Stimulated activated CD8-positive, alpha-beta memory T cell treated with anti-CD3 and anti-CD28 coated beads, Interleukin-7, amount 100 ng/mL, for 48 hours (primary cell): ENCODE data around the gene CALU.

Source experiments
- DNase-seq, 2 donors: peaks; one replicate each; pipeline ENCODE4 v3.0.0-alpha.2; 2020; ENCODE audit warnings: low read depth in 1 of 2; ENCODE audit errors: extremely low read depth in 1 of 2

CALU gene

DNA sequence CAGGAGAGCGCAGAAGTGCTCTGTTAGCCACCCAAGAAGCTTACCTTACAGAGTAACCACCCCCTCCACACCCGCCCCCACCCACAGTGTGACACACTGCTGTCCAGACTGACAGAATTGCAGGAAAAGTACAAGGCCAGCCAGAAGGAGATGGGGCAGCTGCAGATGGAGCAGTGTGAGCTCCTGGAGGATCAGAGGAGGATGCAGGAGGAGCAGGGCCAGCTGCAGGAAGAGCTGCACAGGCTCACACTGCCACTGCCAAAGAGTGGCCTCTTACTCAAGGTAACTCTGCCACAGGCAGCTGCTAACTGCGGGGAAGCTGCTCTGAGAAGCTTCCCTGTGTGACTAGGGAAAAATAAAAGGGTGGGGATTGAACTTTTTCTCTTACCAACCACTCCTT lies 70.2 kb downstream of the CALU start:
- no peak for DNase-seq

DNA sequence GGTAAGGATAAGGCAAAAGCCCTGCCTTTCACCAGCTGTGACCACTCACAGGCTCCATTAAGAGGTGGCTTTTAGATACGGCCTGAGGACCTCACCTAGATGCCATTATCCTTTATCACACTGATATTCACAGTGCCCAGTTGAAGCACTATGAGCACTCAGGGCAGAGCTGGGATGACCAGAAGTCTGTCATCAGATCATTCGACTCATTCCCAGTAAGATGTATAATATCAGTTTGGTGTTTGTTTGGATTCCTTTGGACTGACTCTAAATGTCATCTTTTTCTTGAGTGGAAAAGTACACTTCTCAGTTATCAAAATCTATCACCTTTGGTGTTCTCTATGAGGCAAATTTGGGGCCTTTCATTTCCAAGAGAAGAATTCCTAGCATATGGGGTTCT lies 71.3 kb downstream of the CALU start:
- DNase-seq, result no peak

DNA sequence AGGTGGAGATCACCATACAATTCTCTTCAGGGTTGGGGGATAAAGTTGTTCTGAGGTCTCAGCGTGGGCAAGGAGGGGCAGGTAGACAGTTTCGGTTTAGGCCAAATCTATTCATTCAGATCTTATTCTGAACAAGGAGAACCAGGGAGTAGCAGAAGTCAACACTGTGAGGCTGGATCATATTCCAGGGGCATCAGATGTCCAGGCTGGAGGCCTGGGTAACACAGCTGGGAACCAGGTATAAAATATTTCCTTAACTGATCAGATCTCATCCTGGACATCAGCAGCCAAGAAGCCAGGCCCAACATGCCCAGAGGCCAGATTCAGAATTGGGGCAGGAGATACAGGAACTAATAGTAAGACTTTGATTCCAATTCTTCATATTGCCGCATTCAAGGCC lies 71.8 kb downstream of the CALU start:
- no peak for DNase-seq

DNA sequence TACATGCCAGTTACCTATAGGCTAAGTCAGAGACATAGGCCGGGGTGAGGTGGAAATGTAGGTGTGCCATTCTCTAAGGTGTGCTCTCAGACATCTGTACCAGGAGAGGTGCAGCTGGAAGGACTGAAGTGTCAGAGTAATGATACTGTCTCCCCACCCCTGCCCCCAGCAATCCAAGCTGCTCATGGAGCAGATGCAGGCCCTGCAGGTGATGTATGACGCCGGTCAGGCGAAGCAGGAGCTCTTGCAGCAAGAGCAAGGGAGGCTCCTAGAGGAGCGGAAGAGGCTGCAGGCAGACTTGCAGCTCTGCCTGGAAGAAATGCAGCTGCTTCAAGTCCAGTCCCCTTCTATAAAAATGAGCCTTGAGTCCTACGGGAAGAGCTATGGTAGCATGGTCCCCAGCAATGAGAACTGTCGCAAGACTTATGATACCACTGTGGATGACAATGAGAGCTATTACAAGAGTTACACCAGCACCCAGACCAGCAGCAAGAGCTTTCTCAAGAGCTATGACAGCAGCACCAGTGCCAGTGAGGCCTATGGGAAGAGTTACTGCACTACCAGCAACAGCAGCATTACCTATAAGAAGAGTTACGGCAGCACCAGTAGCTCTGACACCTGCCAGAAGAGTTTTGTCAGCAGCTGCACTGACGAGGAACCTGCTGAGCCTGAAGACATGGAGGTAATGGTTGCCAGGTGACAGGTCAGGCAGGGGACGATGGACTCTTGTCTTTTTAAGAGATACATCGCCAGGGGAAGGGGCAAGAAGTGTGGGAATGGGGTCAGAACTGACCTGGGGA lies 72.7 kb downstream of the CALU start:
- DNase-seq, result no peak

DNA sequence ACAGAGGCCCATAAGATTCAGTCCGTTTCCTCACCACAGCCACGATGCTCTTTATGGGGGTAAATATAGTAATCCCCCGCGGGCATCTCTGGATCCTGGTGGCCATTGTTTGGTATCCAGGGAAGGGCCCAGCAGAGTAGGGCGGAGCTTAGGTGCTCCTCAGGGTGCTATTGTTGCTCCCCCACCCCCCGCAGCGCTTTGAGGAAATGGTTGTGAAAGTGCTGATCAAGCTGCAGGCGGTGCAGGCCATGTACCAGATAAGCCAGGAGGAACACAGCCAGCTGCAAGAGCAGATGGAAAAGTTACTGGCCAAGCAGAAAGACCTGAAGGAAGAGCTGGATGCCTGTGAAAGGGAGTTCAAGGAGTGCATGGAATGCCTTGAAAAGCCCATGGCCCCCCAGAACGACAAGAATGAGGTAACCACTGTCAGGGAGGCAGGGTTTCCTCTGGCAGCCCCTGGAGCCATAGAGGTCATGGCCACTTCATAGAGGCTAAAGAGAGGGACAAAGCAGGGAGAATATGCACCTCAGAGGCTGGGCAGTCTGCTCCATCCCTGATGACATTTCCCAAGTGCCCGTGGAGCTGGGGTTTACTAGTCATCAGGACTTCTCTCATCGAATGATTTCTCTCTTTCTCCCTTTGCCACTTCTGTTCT lies 73.5 kb downstream of the CALU start:
- no peak for DNase-seq

DNA sequence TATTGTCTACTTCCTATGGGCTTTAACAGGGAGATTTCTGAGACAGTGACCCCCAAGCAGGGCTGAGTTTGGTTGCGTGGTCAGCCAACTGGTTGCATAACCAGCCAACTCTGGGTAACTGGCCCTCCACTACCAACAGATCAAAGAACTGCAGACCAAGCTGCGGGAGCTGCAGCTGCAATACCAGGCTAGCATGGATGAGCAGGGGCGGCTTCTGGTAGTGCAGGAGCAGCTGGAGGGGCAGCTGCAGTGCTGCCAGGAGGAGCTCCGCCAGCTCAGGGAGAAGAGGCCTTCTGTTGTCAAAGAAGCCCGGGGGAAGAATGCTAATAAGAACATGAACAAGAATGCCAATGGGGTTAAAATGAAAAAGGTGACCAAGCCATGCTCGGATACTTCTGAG lies 75.3 kb downstream of the CALU start:
- no peak for DNase-seq

DNA sequence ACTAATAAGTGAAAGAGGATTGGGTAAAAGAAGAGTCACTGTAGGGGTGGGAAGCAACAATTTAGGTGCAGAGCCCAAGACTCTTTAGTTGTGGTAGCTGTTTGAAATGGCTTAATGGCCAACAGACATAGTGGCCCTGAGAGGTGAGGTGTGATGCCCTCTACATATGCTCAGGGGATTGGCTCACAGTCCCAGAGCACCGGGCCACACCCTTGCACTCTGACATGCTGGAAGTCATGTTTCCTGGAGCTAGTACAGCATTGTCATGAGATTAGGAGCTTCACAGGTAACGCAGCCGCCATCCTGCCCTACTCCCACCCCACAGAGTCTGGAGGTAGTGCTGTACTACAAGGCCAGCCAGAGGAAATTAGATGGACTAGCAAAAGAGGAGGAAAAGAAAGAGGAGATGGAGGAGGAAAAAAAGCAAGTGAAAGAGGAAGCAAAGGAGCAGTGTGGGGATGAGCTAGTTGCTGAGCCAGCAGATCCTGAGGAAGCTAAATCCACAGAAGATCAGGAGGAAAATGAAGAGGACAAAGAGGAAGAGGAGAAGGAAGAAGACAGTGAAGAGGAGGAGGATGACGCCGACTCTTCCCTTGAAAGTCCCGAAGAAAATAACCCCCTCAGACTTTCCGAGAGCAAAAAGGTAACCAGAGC lies 76.3 kb downstream of the CALU start:
- DNase-seq, result no peak

DNA sequence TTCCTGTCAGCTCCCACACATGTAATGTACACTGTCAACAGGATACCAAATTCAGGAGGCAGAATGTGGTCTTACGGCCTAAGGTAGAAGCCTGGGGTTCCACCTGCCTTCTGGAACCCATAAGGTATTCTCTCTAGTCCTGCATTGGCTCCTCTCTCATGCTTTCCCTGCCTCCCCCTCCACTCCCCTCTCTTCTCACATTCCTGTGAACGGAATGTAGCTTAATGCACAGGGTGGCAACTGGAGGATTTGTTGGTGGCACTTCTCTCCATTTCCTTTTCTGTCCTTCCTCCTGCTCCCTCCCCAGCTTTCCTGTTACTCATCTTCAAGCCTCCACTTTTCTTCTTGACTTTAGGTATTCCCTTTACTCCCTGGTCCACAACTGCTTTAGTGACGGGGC lies 79.5 kb downstream of the CALU start:
- no peak for DNase-seq
